ENCODE data around the gene MYO10.

GRCh38 chr5:16808021-16808420, 128.1 kb downstream of the MYO10 start:
- TF ChIP-seq CTCF (IDR thresholded peaks at IDR 0.05) = no peak
- TF ChIP-seq POLR2A (IDR thresholded peaks at IDR 0.05) = no peak
